Thymus (tissue), 11 donors: ENCODE measurements around the gene CSNK1D. TPM values are rescaled to one million over a fixed set of nuclear protein-coding genes. Genes with fewer than 3 reads are reported as not detected.
A peak's percentile ranks its signal among the peaks of the same experiment; 100 is the strongest.
"Not testable (repeated sequence)": the region's sequence is repeated elsewhere in the genome, so short reads cannot be mapped to it uniquely, and the experiment has no call there.

ENCODE experiments used
- DNase-seq, 9 donors: peaks; one replicate each; pipeline ENCODE4 v3.0.0-alpha.2; 2013; ENCODE audit warnings: low spot score in 9 of 9, low read depth in 6 of 9, missing footprints in 1 of 9
- H3K27ac ChIP-seq, 2 donors: one replicate each; pipeline ENCODE4 v1.5.1; 2013; ENCODE audit warnings: control low read depth in 1 of 2, low read depth in 1 of 2, low read length in 1 of 2, mild to moderate bottlenecking in 1 of 2, moderate library complexity in 1 of 2
- H3K27me3 ChIP-seq, 2 donors: one replicate each; pipeline ENCODE4 v1.5.1; 2013; ENCODE audit warnings: low read length in 1 of 2; ENCODE audit not compliant: control insufficient read depth in 2 of 2, insufficient read depth in 1 of 2
- H3K36me3 ChIP-seq, 2 donors: one replicate each; pipeline ENCODE4 v1.5.1; 2013; ENCODE audit warnings: low read length in 1 of 2, mild to moderate bottlenecking in 1 of 2, moderate library complexity in 1 of 2; ENCODE audit not compliant: control insufficient read depth in 2 of 2, insufficient read depth in 2 of 2
- H3K4me1 ChIP-seq, 2 donors: one replicate each; pipeline ENCODE4 v1.5.1; 2013; ENCODE audit warnings: low read length in 2 of 2; ENCODE audit not compliant: control insufficient read depth in 2 of 2, insufficient read depth in 2 of 2
- H3K4me3 ChIP-seq, 2 donors: one replicate each; pipeline ENCODE4 v1.5.1; 2013; ENCODE audit warnings: low read length in 2 of 2, control low read depth in 1 of 2, mild to moderate bottlenecking in 1 of 2
- H3K9me3 ChIP-seq, 2 donors: one replicate each; pipeline ENCODE4 v1.5.1; 2013; ENCODE audit warnings: low read length in 1 of 2, mild to moderate bottlenecking in 1 of 2; ENCODE audit not compliant: control insufficient read depth in 2 of 2, insufficient read depth in 1 of 2
- WGBS: extraction: QIAGEN DNeasy Blood & Tissue Kit; methylation state at CpG from one replicate; pipeline ENCODE4 v1.1.7; 2013; 5-methylcytosine and 5-hydroxymethylcytosine counted together
- polyA plus RNA-seq: library from polyadenylated mRNA; stranded (reverse); fragments of 200-250 nt; gene quantifications from one replicate; pipeline ENCODE4 v1.2.3, GENCODE V29; 2013
- total RNA-seq: library from RNA; stranded (reverse); fragments of 120-200 nt; gene quantifications from one replicate; pipeline ENCODE4 v1.2.4, GENCODE V29; 2013
- donor health status: healthy.

Gene CSNK1D
- total and polyA plus RNA-seq, 2 donors: 16.2 to 113 TPM

DNA sequence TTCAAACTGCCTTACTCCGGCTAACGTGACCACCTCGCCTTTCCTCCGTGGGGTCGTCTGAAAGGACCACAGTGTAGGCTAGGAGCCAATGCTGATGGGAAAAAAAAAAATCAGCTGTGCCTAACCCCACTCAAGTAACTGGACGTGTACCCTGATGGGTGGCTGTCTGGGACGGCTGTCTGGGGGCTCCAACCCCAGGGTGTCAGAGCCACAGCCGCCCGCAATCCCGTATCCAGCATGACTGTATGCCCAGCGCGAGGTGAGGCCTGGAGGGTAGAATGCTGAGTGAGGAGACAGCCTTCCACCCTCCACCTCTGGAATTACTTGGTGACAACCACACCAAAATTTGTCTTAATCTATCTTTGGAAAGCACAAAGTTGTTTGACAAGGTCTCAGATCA lies 2.8 kb downstream of the CSNK1D start:
- DNase-seq: no peak
- H3K27ac ChIP-seq: no peak overlapping the region
- H3K4me3 ChIP-seq: no peak overlapping the region
- 97% methylated on average over 12 of the region's 12 CpGs for WGBS
- no peaks in the 10 kb centered on the region for H3K27me3 ChIP-seq
- peaks cover 49 to 59% of the 10 kb centered on the region in 2 donors for H3K36me3 ChIP-seq
- H3K9me3 ChIP-seq: no peaks in the 10 kb centered on the region
- H3K4me1 ChIP-seq: peaks cover 15 to 46% of the 10 kb centered on the region in 2 donors

DNA sequence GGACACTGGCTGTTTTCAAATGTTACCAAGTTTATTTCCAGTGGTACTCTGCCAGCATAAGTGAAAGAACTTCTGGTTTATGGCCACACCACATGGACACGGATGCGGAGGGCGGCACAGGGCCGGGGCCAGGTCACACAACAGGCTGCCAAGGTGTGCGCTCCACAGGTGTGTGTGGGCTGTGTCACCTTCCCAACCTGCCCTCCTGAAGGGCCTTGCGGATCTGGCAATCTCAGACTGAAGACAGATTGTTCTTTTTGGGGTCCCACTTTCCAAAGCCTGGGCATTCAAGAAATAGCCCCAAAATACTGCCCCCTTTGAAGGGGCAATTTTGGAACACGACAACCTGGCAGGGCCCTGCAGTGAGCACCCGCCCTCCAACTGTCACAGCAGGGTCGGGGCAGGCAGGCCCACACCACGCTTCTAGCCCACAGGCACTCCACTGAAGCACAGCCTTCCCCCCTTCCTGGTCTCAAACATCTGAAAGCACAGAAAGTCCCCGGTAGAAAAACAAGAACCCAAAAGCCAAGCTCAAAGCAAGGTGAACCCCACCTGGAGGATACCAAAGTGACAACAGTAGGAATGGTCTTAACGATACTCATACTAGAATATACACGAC lies 3.5 kb downstream of the CSNK1D start:
- Histone ChIP-seq H3K4me3 (no peak overlapping the region), H3K27me3 (no peaks in the 10 kb centered on the region), H3K36me3 (peaks cover 55 to 66% of the 10 kb centered on the region in 2 donors), H3K9me3 (no peaks in the 10 kb centered on the region), H3K27ac (no peak overlapping the region), H3K4me1 (peaks cover 15 to 43% of the 10 kb centered on the region in 2 donors)
- WGBS: 91% methylated on average over 13 of the region's 13 CpGs
- no peak for DNase-seq

DNA sequence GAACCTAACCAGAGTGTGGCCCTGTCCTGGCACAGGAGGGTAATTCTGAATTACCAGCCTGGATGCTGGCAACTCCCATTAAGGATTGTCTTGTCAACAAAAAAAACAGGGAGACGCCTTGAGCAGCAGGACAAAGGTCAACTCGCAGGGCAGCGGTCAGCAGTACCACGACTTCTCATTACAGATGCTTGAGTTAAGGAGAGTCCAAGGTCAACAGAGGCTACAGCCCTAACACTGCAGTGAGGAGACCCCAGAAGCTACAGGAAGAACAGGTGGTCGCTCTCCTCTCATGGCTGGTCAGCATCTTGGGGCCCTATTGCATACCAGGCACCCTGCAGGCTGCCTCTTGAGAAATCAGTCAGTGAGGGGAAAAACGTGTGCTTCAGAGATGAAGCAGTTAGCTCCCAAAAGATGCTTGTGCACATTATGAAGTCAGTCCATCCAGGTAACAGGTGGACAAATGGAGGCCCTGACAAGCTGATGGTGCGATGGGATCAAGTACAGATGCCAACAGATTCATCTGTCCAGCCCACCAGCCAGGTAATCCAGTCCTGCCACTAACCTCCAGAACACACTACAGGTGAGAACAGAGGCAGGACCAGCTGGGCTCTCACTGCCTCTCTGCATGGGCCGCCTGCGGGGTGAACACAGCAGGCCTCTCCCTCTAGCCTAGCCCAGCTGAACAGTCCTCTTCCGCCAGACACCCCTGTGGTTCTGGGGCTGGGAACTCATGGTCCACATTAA lies 4.2 kb downstream of the CSNK1D start:
- Histone ChIP-seq H3K4me1 (peaks cover 15 to 42% of the 10 kb centered on the region in 2 donors), H3K36me3 (peaks cover 59 to 72% of the 10 kb centered on the region in 2 donors)

GRCh38 chr17:82267575-82268379 lies 5.7 kb downstream of the CSNK1D start:
- Histone ChIP-seq H3K36me3 (peaks cover 75 to 86% of the 10 kb centered on the region in 2 donors), H3K9me3 (no peaks in the 10 kb centered on the region), H3K27ac (peak overlapping the region in 1 of 2 donors; percentile 47), H3K4me3 (no peak overlapping the region), H3K27me3 (no peaks in the 10 kb centered on the region), H3K4me1 (peaks cover 11 to 34% of the 10 kb centered on the region in 2 donors)
- whole genome bisulfite sequencing: 91% methylated on average over 21 of the region's 21 CpGs
- DNase-seq: no peak

More for the DNA sequence above, 4.2 kb downstream of the CSNK1D start:
- H3K9me3 ChIP-seq: no peaks in the 10 kb centered on the region
- no peak for DNase-seq
- H3K27ac ChIP-seq: no peak overlapping the region
- no peak overlapping the region for H3K4me3 ChIP-seq
- 92% methylated on average over 10 of the region's 10 CpGs for WGBS
- H3K27me3 ChIP-seq: no peaks in the 10 kb centered on the region

DNA sequence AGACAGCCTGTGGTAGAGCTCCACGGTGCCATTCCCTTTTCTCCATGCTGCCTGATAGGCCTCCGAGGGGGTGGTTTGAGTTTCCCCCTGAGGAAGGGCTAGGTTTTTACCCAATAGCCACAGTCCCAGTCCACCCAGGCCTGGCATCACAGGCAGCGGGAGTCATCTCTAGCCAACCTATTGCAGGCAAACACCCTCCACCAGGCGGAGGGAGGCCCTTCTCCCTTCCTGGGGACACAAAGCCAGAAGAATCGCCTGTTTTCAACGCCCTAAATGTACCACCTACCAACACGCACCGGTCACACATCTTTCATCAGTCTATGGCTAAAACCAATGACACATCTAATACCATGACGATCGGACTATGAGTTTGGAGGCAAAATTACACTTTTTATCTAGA lies 7.4 kb downstream of the CSNK1D start:
- no peaks in the 10 kb centered on the region for H3K27me3 ChIP-seq
- no peaks in the 10 kb centered on the region for H3K9me3 ChIP-seq
- H3K4me3 ChIP-seq: no peak overlapping the region
- no peak for DNase-seq
- 98% methylated on average over 10 of the region's 10 CpGs for WGBS
- peaks cover 0 to 21% of the 10 kb centered on the region in 2 donors for H3K4me1 ChIP-seq
- no peak overlapping the region for H3K27ac ChIP-seq
- peaks cover 82 to 93% of the 10 kb centered on the region in 2 donors for H3K36me3 ChIP-seq

GRCh38 chr17:82263641-82264040 lies 9.9 kb downstream of the CSNK1D start:
- no peak overlapping the region for H3K27ac ChIP-seq

GRCh38 chr17:82262344-82262743 lies 11.2 kb downstream of the CSNK1D start:
- Histone ChIP-seq H3K27me3 (no peaks in the 10 kb centered on the region), H3K36me3 (peaks cover 86 to 93% of the 10 kb centered on the region in 2 donors), H3K4me1 (peaks cover 0 to 3% of the 10 kb centered on the region in 2 donors), H3K4me3 (no peak overlapping the region), H3K9me3 (no peaks in the 10 kb centered on the region), H3K27ac (no peak overlapping the region)
- DNase-seq: no peak
- WGBS: 93% methylated on average over 4 of the region's 4 CpGs

More at GRCh38 chr17:82263641-82264040, 9.9 kb downstream of the CSNK1D start:
- H3K9me3 ChIP-seq: no peaks in the 10 kb centered on the region
- peaks cover 84 to 94% of the 10 kb centered on the region in 2 donors for H3K36me3 ChIP-seq
- DNase-seq: no peak
- H3K4me1 ChIP-seq: peaks cover 0 to 6% of the 10 kb centered on the region in 2 donors
- H3K4me3 ChIP-seq: no peak overlapping the region
- H3K27me3 ChIP-seq: no peaks in the 10 kb centered on the region
- WGBS: 97% methylated on average over 9 of the region's 9 CpGs

DNA sequence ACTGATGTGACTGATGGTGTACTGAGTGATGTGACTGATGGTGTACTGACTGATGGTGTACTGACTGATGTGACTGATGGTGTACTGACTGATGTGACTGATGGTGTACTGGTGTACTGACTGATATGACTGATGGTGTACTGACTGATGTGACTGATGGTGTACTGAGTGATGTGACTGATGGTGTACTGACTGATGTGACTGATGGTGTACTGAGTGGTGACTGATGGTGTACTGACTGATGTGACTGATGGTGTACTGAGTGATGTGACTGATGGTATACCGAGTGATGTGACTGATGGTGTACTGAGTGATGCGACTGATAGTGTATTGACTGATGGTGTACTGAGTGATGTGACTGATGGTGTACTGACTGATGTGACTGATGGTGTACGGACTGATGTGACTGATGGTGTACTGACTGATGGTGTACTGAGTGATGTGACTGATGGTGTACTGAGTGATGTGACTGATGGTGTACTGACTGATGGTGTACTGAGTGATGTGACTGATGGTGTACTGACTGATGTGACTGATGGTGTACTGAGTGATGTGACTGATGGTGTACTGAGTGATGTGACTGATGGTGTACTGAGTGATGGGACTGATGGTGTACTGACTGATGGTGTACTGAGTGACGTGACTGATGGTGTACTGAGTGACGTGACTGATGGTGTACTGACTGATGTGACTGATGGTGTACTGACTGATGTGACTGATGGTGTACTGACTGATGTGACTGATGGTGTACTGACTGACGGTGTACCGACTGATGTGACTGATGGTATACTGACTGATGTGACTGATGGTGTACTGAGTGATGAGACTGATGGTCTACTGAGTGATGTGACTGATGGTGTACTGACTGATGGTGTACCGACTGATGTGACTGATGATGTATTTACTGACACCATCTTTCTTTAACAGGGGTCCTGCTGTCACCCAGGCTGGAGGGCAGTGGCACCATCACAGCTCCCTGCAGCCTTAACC lies 13.2 kb downstream of the CSNK1D start:
- WGBS: 94% methylated on average over 8 of the region's 8 CpGs
- not testable (repeated sequence) for H3K4me3 ChIP-seq, H3K9me3 ChIP-seq, H3K4me1 ChIP-seq, H3K27ac ChIP-seq, DNase-seq, H3K27me3 ChIP-seq
- H3K36me3 ChIP-seq: peaks cover 90 to 91% of the 10 kb centered on the region in 2 donors
